ENCODE results near the gene GLP2R.

Gene GLP2R

GRCh38 chr17:9790316-9790715, 35.4 kb upstream of the GLP2R start:
- no peak for TF ChIP-seq CTCF (IDR thresholded peaks at IDR 0.05; ENCODE audit: low read depth, low read length, missing control alignments)
- no peak overlapping the region for H3K4me3 ChIP-seq (ENCODE audit: low read depth, low read length)
- no peak for DNase-seq (ENCODE audit: low read depth)

GRCh38 chr17:9790889-9791876, 34.5 kb upstream of the GLP2R start, which contains the start of gene DHRS7C:
TSS of gene DHRS7C (minus strand) at chr17:9791592. CDS start at chr17:9791284, 308 bp downstream.
- DNase-seq (ENCODE audit: low read depth) = no peak
- H3K4me3 ChIP-seq (ENCODE audit: low read depth, low read length) = no peak within 1 kb of the TSS
- TF ChIP-seq CTCF (IDR thresholded peaks at IDR 0.05; ENCODE audit: low read depth, low read length, missing control alignments) = no peak

- TF ChIP-seq CTCF (IDR thresholded peaks at IDR 0.05; ENCODE audit: low read depth, low read length, missing control alignments) = no peak
- no peak overlapping the region for H3K4me3 ChIP-seq (ENCODE audit: low read depth, low read length)
- no peak for DNase-seq (ENCODE audit: low read depth)
Observed at GRCh38 chr17:9792181-9792840, 33.4 kb upstream of the GLP2R start.

GRCh38 chr17:9798008-9798407, 27.7 kb upstream of the GLP2R start:
- DNase-seq (ENCODE audit: low read depth) = no peak
- H3K4me3 ChIP-seq (ENCODE audit: low read depth, low read length) = no peak overlapping the region
- TF ChIP-seq CTCF (IDR thresholded peaks at IDR 0.05; ENCODE audit: low read depth, low read length, missing control alignments) = no peak

GRCh38 chr17:9798724-9799123, 27.0 kb upstream of the GLP2R start:
- DNase-seq (ENCODE audit: low read depth) = no peak
- H3K4me3 ChIP-seq (ENCODE audit: low read depth, low read length) = no peak overlapping the region
- TF ChIP-seq CTCF (IDR thresholded peaks at IDR 0.05; ENCODE audit: low read depth, low read length, missing control alignments) = no peak

- DNase-seq (ENCODE audit: low read depth) = no peak
- no peak overlapping the region for H3K4me3 ChIP-seq (ENCODE audit: low read depth, low read length)
- TF ChIP-seq CTCF (IDR thresholded peaks at IDR 0.05; ENCODE audit: low read depth, low read length, missing control alignments) = no peak
Observed at GRCh38 chr17:9801505-9801904, 24.2 kb upstream of the GLP2R start.
